ENCODE results near the gene BABAM2.

DNA sequence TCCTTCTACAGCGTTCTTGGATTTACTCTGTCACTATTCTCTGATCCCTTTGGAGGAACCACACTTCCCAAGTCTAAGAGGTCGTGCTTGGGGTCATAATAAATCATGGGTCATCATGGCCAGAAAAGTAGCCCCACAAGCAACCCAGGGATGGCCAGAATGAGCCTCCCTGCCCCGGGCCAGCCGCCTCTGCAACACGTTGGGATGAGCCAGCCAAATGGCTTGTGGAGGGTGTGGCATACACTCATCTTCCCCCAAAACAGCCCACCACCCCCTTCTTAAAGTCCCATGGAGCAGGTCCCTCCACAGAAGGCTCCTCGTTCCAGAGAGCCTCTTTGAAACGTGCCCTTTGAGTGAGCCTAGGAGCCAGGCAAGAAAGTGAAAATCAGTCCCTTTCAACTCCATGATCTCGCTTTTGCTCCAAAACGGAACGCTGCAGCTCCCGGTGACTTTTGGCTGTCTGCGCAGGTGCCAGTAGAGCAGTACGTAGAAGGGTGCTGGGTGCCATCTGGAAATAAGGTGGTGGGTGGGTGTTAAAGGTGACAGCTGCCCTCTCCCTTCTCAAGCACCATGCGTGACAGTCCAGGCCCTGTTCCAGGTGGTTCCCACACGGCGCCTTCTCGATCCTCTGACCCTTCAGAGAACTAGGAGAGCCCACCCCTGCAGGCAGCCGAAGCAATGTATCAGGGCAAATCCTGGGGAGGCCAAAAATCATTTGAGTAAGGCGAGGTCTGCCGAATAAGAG is 453.6 kb downstream of the BABAM2 start:
- no peak for TF ChIP-seq EZH2phosphoT487 (IDR thresholded peaks at IDR 0.05; ENCODE audit: insufficient read depth, low read depth)
- TF ChIP-seq EZH2 (IDR thresholded peaks at IDR 0.05; ENCODE audit: insufficient read depth, poor library complexity, severe bottlenecking) = no peak
